B cell (primary cell): ENCODE data around the gene DQX1. TPM values are rescaled to one million over a fixed set of nuclear protein-coding genes. Genes with fewer than 3 reads are reported as not detected.

Source experiments
- ATAC-seq: fragments of 200-7000 bp; cut with Tn5 transposase; one replicate; pipeline ENCODE4 v1.10.0; 2021; ENCODE audit warnings: low read depth, mild to moderate bottlenecking, moderate number of reproducible peaks, moderate library complexity
- CTCF ChIA-PET: fragments of 350-600 bp; sonication (Branson Sonifier 250); formaldehyde crosslinking; loops from one replicate; lab custom pipeline; 2021; ENCODE audit warnings: antibody characterized with exemption, inconsistent platforms; lab: Charles Lee
- POLR2A ChIA-PET: fragments of 350-600 bp; sonication (Branson Sonifier 250); formaldehyde crosslinking; loops from one replicate; lab custom pipeline; 2021; ENCODE audit warnings: antibody characterized with exemption; lab: Charles Lee
- DNase-seq: peaks from one replicate; pipeline ENCODE4 v3.0.0; 2013
- H2AFZ ChIP-seq: 2 replicates; pipeline ENCODE4 v1.6.1; 2012; ENCODE audit warnings: mild to moderate bottlenecking, low read depth, low read length; ENCODE audit not compliant: insufficient read depth, poor library complexity, severe bottlenecking
- H3K27ac ChIP-seq, 2 donors: 1 replicate in 1 of 2; 2 replicates in 1 of 2; pipeline ENCODE4 v1.5.1; 2012 to 2013; ENCODE audit warnings: low read length in 2 of 2, mild to moderate bottlenecking in 2 of 2, moderate library complexity in 1 of 2
- H3K27me3 ChIP-seq, 4 experiments: fragments of 200-600 bp in 1 of 4; sonication (generic) in 1 of 4; replicated peaks in 1 of 4; 1 replicate in 2 of 4; 2 replicates in 2 of 4; pipeline versions ENCODE4 v1.6.1 to v1.7.0; 2013 to 2016; ENCODE audit warnings: low read length in 3 of 4, mild to moderate bottlenecking in 2 of 4, mixed read lengths in 1 of 4, moderate library complexity in 1 of 4; ENCODE audit not compliant: insufficient read depth in 4 of 4, control insufficient read depth in 3 of 4; ENCODE audit errors: control extremely low read depth in 1 of 4
- H3K36me3 ChIP-seq, 2 experiments: replicated peaks in 1 of 2; 1 replicate in 1 of 2; 2 replicates in 1 of 2; pipeline versions ENCODE4 v1.6.1 to v1.7.1; 2013; ENCODE audit warnings: low read length in 1 of 2; ENCODE audit not compliant: insufficient read depth in 2 of 2, control insufficient read depth in 1 of 2; ENCODE audit errors: control extremely low read depth in 1 of 2, extremely low read depth in 1 of 2
- H3K4me1 ChIP-seq, 2 donors: fragments of 200-600 bp in 1 of 2; sonication (generic) in 1 of 2; 1 replicate in 1 of 2; 2 replicates in 1 of 2; pipeline versions ENCODE4 v1.5.1 to v1.6.1; 2013 to 2017; ENCODE audit warnings: low read length in 2 of 2; ENCODE audit not compliant: control insufficient read depth in 2 of 2, insufficient read depth in 2 of 2
- H3K4me2 ChIP-seq: replicated peaks from 2 replicates; pipeline ENCODE3; 2012; ENCODE audit warnings: mild to moderate bottlenecking, low read depth, low read length; ENCODE audit not compliant: poor library complexity, severe bottlenecking
- H3K4me3 ChIP-seq, 5 experiments: fragments of 200-600 bp in 1 of 5; sonication (generic) in 1 of 5; 1 replicate in 3 of 5; 2 replicates in 2 of 5; pipeline versions ENCODE4 v1.5.1 to v1.7.0; 2011 to 2016; ENCODE audit warnings: low read length in 4 of 5, mild to moderate bottlenecking in 4 of 5, low read depth in 2 of 5, control low read depth in 1 of 5, moderate library complexity in 1 of 5; ENCODE audit not compliant: insufficient read depth in 1 of 5; ENCODE audit errors: control extremely low read depth in 1 of 5, extremely low read depth in 1 of 5
- H3K79me2 ChIP-seq: fragments of 200-600 bp; sonication (generic); one replicate; pipeline ENCODE4 v1.6.0; 2016; ENCODE audit warnings: low read length; ENCODE audit not compliant: control insufficient read depth, insufficient read depth
- H3K9ac ChIP-seq: fragments of 200-600 bp; sonication (generic); 2 replicates; pipeline ENCODE4 v1.6.1; 2017; ENCODE audit warnings: mild to moderate bottlenecking, low read length, moderate library complexity
- H3K9me3 ChIP-seq, 3 donors: one replicate each; pipeline versions ENCODE4 v1.6.1 to v1.7.1; 2013; ENCODE audit warnings: low read length in 2 of 3; ENCODE audit not compliant: control insufficient read depth in 2 of 3, insufficient read depth in 1 of 3; ENCODE audit errors: control extremely low read depth in 1 of 3
- H4K20me1 ChIP-seq: 2 replicates; pipeline ENCODE4 v1.6.0; 2012; ENCODE audit warnings: mild to moderate bottlenecking, low read length; ENCODE audit not compliant: insufficient read depth, control insufficient read depth, poor library complexity, severe bottlenecking
- H3K27ac Mint-ChIP-seq: one replicate; pipeline ENCODE4 v1.8.0; 2021; ENCODE audit warnings: mixed read lengths
- H3K27me3 Mint-ChIP-seq: one replicate; pipeline ENCODE4 v1.8.0; 2021; ENCODE audit warnings: mixed read lengths
- H3K4me1 Mint-ChIP-seq: one replicate; pipeline ENCODE4 v1.8.0; 2021; ENCODE audit warnings: mixed read lengths
- H3K4me3 Mint-ChIP-seq: one replicate; pipeline ENCODE4 v1.8.0; 2021; ENCODE audit warnings: mixed read lengths
- H3K9me3 Mint-ChIP-seq: one replicate; pipeline ENCODE4 v1.8.0; 2022; ENCODE audit warnings: mixed read lengths; ENCODE audit not compliant: insufficient read depth
- EZH2 ChIP-seq: IDR thresholded peaks from 2 replicates; pipeline ENCODE4 v1.6.1; 2012; ENCODE audit warnings: borderline replicate concordance, low read depth, mild to moderate bottlenecking, moderate library complexity, low read length; ENCODE audit not compliant: insufficient read depth, poor library complexity, severe bottlenecking
- WGBS: methylation state at CpG from one replicate; pipeline ENCODE4 v1.1.5; 2013; ENCODE audit warnings: missing lambda C conversion rate; ENCODE audit not compliant: insufficient coverage; 5-methylcytosine and 5-hydroxymethylcytosine counted together
- intact Hi-C: fragments of 100-400 bp; cut with micrococcal nuclease; formaldehyde crosslinking; loops from one replicate; pipeline ENCODE4 v1.10.0; 2022
- polyA plus RNA-seq: library from polyadenylated mRNA; depleted of rRNA; stranded (reverse); fragments of >200 nt; gene quantifications from 2 replicates; pipeline ENCODE4 v1.2.3, GENCODE V29; 2012
- total RNA-seq, 2 donors: library from RNA; stranded (reverse); fragments of 120-200 nt in 1 of 2; gene quantifications; 1 replicate in 1 of 2; 2 replicates in 1 of 2; pipeline versions ENCODE4 v1.2.3 to v1.2.4, GENCODE V29; 2013 to 2022
- TF ChIP-seq, protein P1 (sequence below): fragments of 200-600 bp; IDR thresholded peaks from one replicate; pipeline ENCODE4 v1.8.0; 2022; ENCODE audit warnings: antibody characterized with exemption, mild to moderate bottlenecking

Gene DQX1
- total and polyA plus RNA-seq, 2 donors (not counting 1 experiment from before 2014, with no cell fraction given): 0.46 to 0.57 TPM

DNA sequence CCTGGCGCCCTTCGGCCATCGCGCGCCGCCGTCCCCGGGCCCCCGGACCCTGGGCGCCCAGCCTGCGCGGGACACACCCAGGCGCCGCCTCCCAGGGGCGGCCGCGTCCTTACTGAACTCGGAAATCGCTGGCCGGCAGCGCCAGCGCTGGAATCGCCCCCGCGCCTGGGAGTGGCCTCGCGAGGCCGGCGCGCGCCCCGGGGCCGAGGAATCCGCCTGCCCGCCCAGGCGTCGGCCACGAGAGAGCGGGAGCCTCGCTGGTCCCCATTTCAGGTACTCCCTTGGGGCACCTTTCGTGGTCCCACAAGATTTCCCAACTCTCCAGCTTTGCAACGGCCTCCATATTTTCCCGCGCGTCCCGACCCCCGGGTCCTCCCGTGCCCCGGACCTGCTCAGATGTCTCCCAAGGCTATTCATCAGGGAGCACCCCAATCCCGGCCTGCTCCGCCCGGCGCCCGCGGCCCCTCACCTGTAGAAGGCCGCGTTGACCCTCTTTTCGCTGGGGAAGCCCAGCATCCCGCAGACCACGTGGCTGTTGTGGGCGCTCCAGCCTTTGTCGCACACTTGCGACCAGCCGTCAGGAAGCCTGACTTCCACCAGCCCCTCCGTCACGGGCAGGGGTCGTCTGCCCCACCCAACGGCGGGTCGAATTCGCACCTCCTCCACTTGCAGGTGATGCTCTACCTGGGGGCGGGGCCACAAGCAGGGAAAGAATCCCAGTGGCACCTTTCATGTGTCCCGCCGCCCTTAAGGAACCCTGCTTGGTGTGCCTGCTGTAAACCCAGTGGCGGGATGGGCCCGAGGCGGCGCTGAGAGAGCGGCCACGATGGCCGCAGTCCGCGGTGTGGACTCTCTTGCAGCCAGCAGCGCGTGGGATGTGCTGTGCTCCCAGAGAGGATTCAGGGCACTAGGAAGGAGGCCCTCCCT lies 23.1 kb upstream of the DQX1 start:
- H3K4me1 ChIP-seq: peaks cover 24 to 35% of the 10 kb centered on the region in 2 donors
- intact Hi-C loops: no loop called here
- peak overlapping the region in 4 of 5 experiments; percentile 45 to 73 (median 61) for H3K4me3 ChIP-seq
- ATAC-seq (peak; percentile 44), DNase-seq (peak; percentile 40)
- no peaks in the 10 kb centered on the region for H3K36me3 ChIP-seq
- H4K20me1 ChIP-seq: no peaks in the 10 kb centered on the region
- peak overlapping the region; percentile 94 for H3K4me2 ChIP-seq
- Mint-ChIP-seq H3K4me3 (peak overlapping the region; percentile 80), H3K27me3 (peaks cover 13% of the 10 kb centered on the region), H3K4me1 (peaks cover 19% of the 10 kb centered on the region), H3K27ac (no peak overlapping the region), H3K9me3 (no peaks in the 10 kb centered on the region)
- WGBS: 2% methylated on average over 85 of the region's 85 CpGs
- ChIA-PET CTCF (interaction anchor here (1.1 to 2.5 kb wide), 4 partner anchors 10 to 46 kb away, joined by 3 to 8 read pairs (median 4); no protein-coding TSS in a partner anchor), POLR2A (interaction anchor here (1.6 kb wide), 1 partner anchor 18 kb away, joined by 5 read pairs; no protein-coding TSS in a partner anchor)
- peak overlapping the region; percentile 88 for H2AFZ ChIP-seq
- H3K27ac ChIP-seq: no peak overlapping the region
- H3K9ac ChIP-seq: peak overlapping the region; percentile 69
- H3K79me2 ChIP-seq: peaks cover 6% of the 10 kb centered on the region
- H3K9me3 ChIP-seq: no peaks in the 10 kb centered on the region
- TF ChIP-seq EZH2: peak; percentile 64
- TF ChIP-seq, protein P1, sequence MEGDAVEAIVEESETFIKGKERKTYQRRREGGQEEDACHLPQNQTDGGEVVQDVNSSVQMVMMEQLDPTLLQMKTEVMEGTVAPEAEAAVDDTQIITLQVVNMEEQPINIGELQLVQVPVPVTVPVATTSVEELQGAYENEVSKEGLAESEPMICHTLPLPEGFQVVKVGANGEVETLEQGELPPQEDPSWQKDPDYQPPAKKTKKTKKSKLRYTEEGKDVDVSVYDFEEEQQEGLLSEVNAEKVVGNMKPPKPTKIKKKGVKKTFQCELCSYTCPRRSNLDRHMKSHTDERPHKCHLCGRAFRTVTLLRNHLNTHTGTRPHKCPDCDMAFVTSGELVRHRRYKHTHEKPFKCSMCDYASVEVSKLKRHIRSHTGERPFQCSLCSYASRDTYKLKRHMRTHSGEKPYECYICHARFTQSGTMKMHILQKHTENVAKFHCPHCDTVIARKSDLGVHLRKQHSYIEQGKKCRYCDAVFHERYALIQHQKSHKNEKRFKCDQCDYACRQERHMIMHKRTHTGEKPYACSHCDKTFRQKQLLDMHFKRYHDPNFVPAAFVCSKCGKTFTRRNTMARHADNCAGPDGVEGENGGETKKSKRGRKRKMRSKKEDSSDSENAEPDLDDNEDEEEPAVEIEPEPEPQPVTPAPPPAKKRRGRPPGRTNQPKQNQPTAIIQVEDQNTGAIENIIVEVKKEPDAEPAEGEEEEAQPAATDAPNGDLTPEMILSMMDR: no peak
- H3K27me3 ChIP-seq: peaks cover 0 to 30% (median 22%) of the 10 kb centered on the region in 4 experiments
